G401 (cell line): ENCODE measurements around the gene PRSS16. TPM values are rescaled to one million over a fixed set of nuclear protein-coding genes. Genes with fewer than 3 reads are reported as not detected.
"Not testable (repeated sequence)": the region's sequence is repeated elsewhere in the genome, so short reads cannot be mapped to it uniquely, and the experiment has no call there.

Experiments
- DNase-seq: peaks from one replicate; pipeline ENCODE4 v3.0.0-alpha.2; 2015; ENCODE audit warnings: low spot score
- in situ Hi-C: cut with HindIII; loops from 2 replicates; pipeline ENCODE4 v1.10.0; 2016; ENCODE audit warnings: low sequenced_read_pairs, mixed read lengths
- total RNA-seq: library from RNA; depleted of rRNA; stranded (reverse); fragments of >200 nt; shearing (Covaris generic); gene quantifications from 2 replicates; pipeline ENCODE4 v1.2.3, GENCODE V29; 2014; rRNA removed

PRSS16 gene
- total RNA-seq = 7.3 and 12.9 TPM in 2 replicates

GRCh38 chr6:27247133-27247836, at the start of gene PRSS16:
Gene PRSS16, plus strand, starts transcription at chr6:27247701. Its CDS starts 37 bp downstream, at chr6:27247738.
- DNase-seq = no peak
- in situ Hi-C loops = no loop called here

GRCh38 chr6:27205375-27206278, 41.9 kb upstream of the PRSS16 start:
- in situ Hi-C loops = no loop called here
- no peak for DNase-seq

- in situ Hi-C loops = no loop called here
- no peak for DNase-seq
Measured at GRCh38 chr6:27206806-27207205, 40.7 kb upstream of the PRSS16 start.

- no peak for DNase-seq
- in situ Hi-C loops = no loop called here
Measured at GRCh38 chr6:27208042-27208441, 39.5 kb upstream of the PRSS16 start.

- in situ Hi-C loops = no loop called here
- DNase-seq = no peak
Measured at GRCh38 chr6:27209196-27209595, 38.3 kb upstream of the PRSS16 start.

- DNase-seq = no peak
- in situ Hi-C loops = no loop called here
Measured at GRCh38 chr6:27209659-27210269, 37.7 kb upstream of the PRSS16 start.

- DNase-seq, in situ Hi-C loops: not testable (repeated sequence)
Measured at GRCh38 chr6:27213091-27213517, 34.4 kb upstream of the PRSS16 start.

- DNase-seq = no peak
- in situ Hi-C loops = no loop called here
Measured at GRCh38 chr6:27213544-27214125, 33.9 kb upstream of the PRSS16 start.

GRCh38 chr6:27214126-27214601, 33.3 kb upstream of the PRSS16 start:
- in situ Hi-C loops = no loop called here
- no peak for DNase-seq

GRCh38 chr6:27216874-27217273, 30.6 kb upstream of the PRSS16 start:
- in situ Hi-C loops = no loop called here
- no peak for DNase-seq

- DNase-seq, in situ Hi-C loops: not testable (repeated sequence)
Measured at GRCh38 chr6:27222971-27223370, 24.5 kb upstream of the PRSS16 start.

- DNase-seq = no peak
- in situ Hi-C loops = no loop called here
Measured at GRCh38 chr6:27224729-27225128, 22.8 kb upstream of the PRSS16 start.

GRCh38 chr6:27228963-27229477, 18.5 kb upstream of the PRSS16 start:
- in situ Hi-C loops = no loop called here
- no peak for DNase-seq

- in situ Hi-C loops = no loop called here
- no peak for DNase-seq
Measured at GRCh38 chr6:27230758-27231111, 16.8 kb upstream of the PRSS16 start.

GRCh38 chr6:27234576-27234975, 12.9 kb upstream of the PRSS16 start:
- DNase-seq = no peak
- in situ Hi-C loops = no loop called here

GRCh38 chr6:27237089-27237803, 10.3 kb upstream of the PRSS16 start:
- in situ Hi-C loops = no loop called here
- DNase-seq = peak; percentile 23

GRCh38 chr6:27238010-27238983, 9.2 kb upstream of the PRSS16 start:
- in situ Hi-C loops = no loop called here
- no peak for DNase-seq

- no peak for DNase-seq
- in situ Hi-C loops = no loop called here
Measured at GRCh38 chr6:27239258-27239657, 8.2 kb upstream of the PRSS16 start.
